Measurements from ENCODE around the gene SLC12A6.

Gene SLC12A6

GRCh38 chr15:34246276-34246976, 91.2 kb downstream of the SLC12A6 start:
- Histone ChIP-seq H3K27ac (ENCODE audit: low read length) (no peak overlapping the region), H3K9me3 (ENCODE audit: insufficient read depth, low read depth, low read length) (no peaks in the 10 kb centered on the region), H3K9ac (ENCODE audit: low read depth, low read length) (no peak overlapping the region), H3K36me3 (ENCODE audit: insufficient read depth, low read depth, low read length) (peaks cover 15% of the 10 kb centered on the region), H3K4me3 (ENCODE audit: low read length) (no peak overlapping the region), H3K27me3 (ENCODE audit: insufficient read depth, low read length) (no peaks in the 10 kb centered on the region), H3K4me1 (ENCODE audit: insufficient read depth, low read length) (no peaks in the 10 kb centered on the region)

GRCh38 chr15:34243226-34243625, 94.4 kb downstream of the SLC12A6 start:
- Histone ChIP-seq H3K27ac (ENCODE audit: low read length) (no peak overlapping the region), H3K9ac (ENCODE audit: low read depth, low read length) (no peak overlapping the region), H3K4me1 (ENCODE audit: insufficient read depth, low read length) (peaks cover 4% of the 10 kb centered on the region; the same call in 1 of the 2 replicates), H3K4me3 (ENCODE audit: low read length) (no peak overlapping the region), H3K27me3 (ENCODE audit: insufficient read depth, low read length) (no peaks in the 10 kb centered on the region), H3K36me3 (ENCODE audit: insufficient read depth, low read depth, low read length) (no peaks in the 10 kb centered on the region), H3K9me3 (ENCODE audit: insufficient read depth, low read depth, low read length) (no peaks in the 10 kb centered on the region)

GRCh38 chr15:34242331-34242710, 95.3 kb downstream of the SLC12A6 start:
- Histone ChIP-seq H3K27ac (ENCODE audit: low read length) (no peak overlapping the region), H3K4me3 (ENCODE audit: low read length) (no peak overlapping the region), H3K4me1 (ENCODE audit: insufficient read depth, low read length) (peaks cover 4% of the 10 kb centered on the region; the same call in 1 of the 2 replicates), H3K36me3 (ENCODE audit: insufficient read depth, low read depth, low read length) (peaks cover 5% of the 10 kb centered on the region; the same call in 1 of the 2 replicates), H3K9me3 (ENCODE audit: insufficient read depth, low read depth, low read length) (no peaks in the 10 kb centered on the region), H3K27me3 (ENCODE audit: insufficient read depth, low read length) (no peaks in the 10 kb centered on the region), H3K9ac (ENCODE audit: low read depth, low read length) (no peak overlapping the region)

GRCh38 chr15:34241376-34242330, 95.9 kb downstream of the SLC12A6 start:
- H3K9ac ChIP-seq (ENCODE audit: low read depth, low read length): no peak overlapping the region
- no peak overlapping the region for H3K27ac ChIP-seq (ENCODE audit: low read length)

GRCh38 chr15:34240537-34240936, 97.0 kb downstream of the SLC12A6 start:
- no peak overlapping the region for H3K27ac ChIP-seq (ENCODE audit: low read length)
- H3K36me3 ChIP-seq (ENCODE audit: insufficient read depth, low read depth, low read length): peaks cover 22% of the 10 kb centered on the region
- no peaks in the 10 kb centered on the region for H3K9me3 ChIP-seq (ENCODE audit: insufficient read depth, low read depth, low read length)
- no peak overlapping the region for H3K9ac ChIP-seq (ENCODE audit: low read depth, low read length)
- H3K4me1 ChIP-seq (ENCODE audit: insufficient read depth, low read length): peaks cover 4% of the 10 kb centered on the region; the same call in 1 of the 2 replicates
- H3K27me3 ChIP-seq (ENCODE audit: insufficient read depth, low read length): no peaks in the 10 kb centered on the region
- no peak overlapping the region for H3K4me3 ChIP-seq (ENCODE audit: low read length)

More at GRCh38 chr15:34241376-34242330, 95.9 kb downstream of the SLC12A6 start:
- H3K4me3 ChIP-seq (ENCODE audit: low read length): no peak overlapping the region
- H3K9me3 ChIP-seq (ENCODE audit: insufficient read depth, low read depth, low read length): no peaks in the 10 kb centered on the region
- peaks cover 12% of the 10 kb centered on the region for H3K36me3 ChIP-seq (ENCODE audit: insufficient read depth, low read depth, low read length)
- H3K27me3 ChIP-seq (ENCODE audit: insufficient read depth, low read length): no peaks in the 10 kb centered on the region
- H3K4me1 ChIP-seq (ENCODE audit: insufficient read depth, low read length): peaks cover 4% of the 10 kb centered on the region; the same call in 1 of the 2 replicates

- Histone ChIP-seq H3K27ac (ENCODE audit: low read length) (no peak overlapping the region), H3K4me1 (ENCODE audit: insufficient read depth, low read length) (peaks cover 4% of the 10 kb centered on the region; the same call in 1 of the 2 replicates), H3K4me3 (ENCODE audit: low read length) (no peak overlapping the region), H3K27me3 (ENCODE audit: insufficient read depth, low read length) (no peaks in the 10 kb centered on the region), H3K36me3 (ENCODE audit: insufficient read depth, low read depth, low read length) (peaks cover 29% of the 10 kb centered on the region), H3K9ac (ENCODE audit: low read depth, low read length) (no peak overlapping the region), H3K9me3 (ENCODE audit: insufficient read depth, low read depth, low read length) (no peaks in the 10 kb centered on the region)
Measured at GRCh38 chr15:34239151-34239808, 98.3 kb downstream of the SLC12A6 start.

GRCh38 chr15:34233614-34234013, 104.0 kb downstream of the SLC12A6 start:
- Histone ChIP-seq H3K36me3 (ENCODE audit: insufficient read depth, low read depth, low read length) (peaks cover 53% of the 10 kb centered on the region), H3K27me3 (ENCODE audit: insufficient read depth, low read length) (no peaks in the 10 kb centered on the region), H3K9ac (ENCODE audit: low read depth, low read length) (no peak overlapping the region), H3K27ac (ENCODE audit: low read length) (no peak overlapping the region), H3K9me3 (ENCODE audit: insufficient read depth, low read depth, low read length) (no peaks in the 10 kb centered on the region), H3K4me3 (ENCODE audit: low read length) (no peak overlapping the region), H3K4me1 (ENCODE audit: insufficient read depth, low read length) (no peaks in the 10 kb centered on the region; the same call in 1 of the 2 replicates)

- peak overlapping the region; percentile 93 for H3K4me3 ChIP-seq (ENCODE audit: low read length)
- H3K36me3 ChIP-seq (ENCODE audit: insufficient read depth, low read depth, low read length): peaks cover 17% of the 10 kb centered on the region
- no peaks in the 10 kb centered on the region for H3K27me3 ChIP-seq (ENCODE audit: insufficient read depth, low read length)
- H3K27ac ChIP-seq (ENCODE audit: low read length): peak overlapping the region; percentile 82
- H3K4me1 ChIP-seq (ENCODE audit: insufficient read depth, low read length): no peaks in the 10 kb centered on the region
- no peaks in the 10 kb centered on the region for H3K9me3 ChIP-seq (ENCODE audit: insufficient read depth, low read depth, low read length)
- peak overlapping the region; percentile 92 for H3K9ac ChIP-seq (ENCODE audit: low read depth, low read length)
Measured at GRCh38 chr15:34223904-34224596, 113.5 kb downstream of the SLC12A6 start.

GRCh38 chr15:34217587-34218225, 119.9 kb downstream of the SLC12A6 start:
- Histone ChIP-seq H3K36me3 (ENCODE audit: insufficient read depth, low read depth, low read length) (no peaks in the 10 kb centered on the region), H3K27me3 (ENCODE audit: insufficient read depth, low read length) (no peaks in the 10 kb centered on the region), H3K4me3 (ENCODE audit: low read length) (no peak overlapping the region), H3K4me1 (ENCODE audit: insufficient read depth, low read length) (peaks cover 20% of the 10 kb centered on the region), H3K27ac (ENCODE audit: low read length) (no peak overlapping the region), H3K9me3 (ENCODE audit: insufficient read depth, low read depth, low read length) (no peaks in the 10 kb centered on the region), H3K9ac (ENCODE audit: low read depth, low read length) (no peak overlapping the region)

- Histone ChIP-seq H3K27me3 (ENCODE audit: insufficient read depth, low read length) (no peaks in the 10 kb centered on the region), H3K9ac (ENCODE audit: low read depth, low read length) (no peak overlapping the region), H3K9me3 (ENCODE audit: insufficient read depth, low read depth, low read length) (no peaks in the 10 kb centered on the region), H3K4me3 (ENCODE audit: low read length) (no peak overlapping the region), H3K4me1 (ENCODE audit: insufficient read depth, low read length) (peaks cover 25% of the 10 kb centered on the region), H3K36me3 (ENCODE audit: insufficient read depth, low read depth, low read length) (no peaks in the 10 kb centered on the region), H3K27ac (ENCODE audit: low read length) (no peak overlapping the region)
Measured at GRCh38 chr15:34216527-34217270, 120.9 kb downstream of the SLC12A6 start.
